Parathyroid adenoma (tissue), 2 donors: ENCODE measurements around the gene PSME4.
"Not testable (repeated sequence)": the region's sequence is repeated elsewhere in the genome, so short reads cannot be mapped to it uniquely, and the experiment has no call there.

ENCODE experiments used
- H2AFZ ChIP-seq: fragments of 300-600 bp; sonication (generic); one replicate; pipeline ENCODE4 v1.7.0; 2017; ENCODE audit warnings: antibody characterized with exemption, mild to moderate bottlenecking
- H3K27ac ChIP-seq: fragments of 300-600 bp; sonication (generic); one replicate; pipeline ENCODE4 v1.7.0; 2017
- H3K27me3 ChIP-seq: fragments of 300-600 bp; sonication (generic); one replicate; pipeline ENCODE4 v1.7.0; 2017; ENCODE audit warnings: low read length; ENCODE audit not compliant: control insufficient read depth, insufficient read depth
- H3K36me3 ChIP-seq: fragments of 300-600 bp; sonication (generic); one replicate; pipeline ENCODE4 v1.7.0; 2017; ENCODE audit warnings: low read length; ENCODE audit not compliant: control insufficient read depth, insufficient read depth
- H3K4me1 ChIP-seq: fragments of 300-600 bp; sonication (generic); one replicate; pipeline ENCODE4 v1.7.0; 2017; ENCODE audit warnings: control low read depth
- H3K4me2 ChIP-seq: fragments of 300-600 bp; sonication (generic); one replicate; pipeline ENCODE4 v1.7.0; 2017; ENCODE audit warnings: low read length
- H3K4me3 ChIP-seq: fragments of 300-600 bp; sonication (generic); one replicate; pipeline ENCODE4 v1.7.0; 2017; ENCODE audit warnings: low read depth, low read length
- H3K79me2 ChIP-seq: fragments of 300-600 bp; sonication (generic); one replicate; pipeline ENCODE4 v1.7.0; 2017; ENCODE audit warnings: control low read depth
- H3K9ac ChIP-seq: fragments of 300-600 bp; sonication (generic); one replicate; pipeline ENCODE4 v1.7.0; 2017; ENCODE audit warnings: mild to moderate bottlenecking
- H3K9me3 ChIP-seq: fragments of 300-600 bp; sonication (generic); one replicate; pipeline ENCODE4 v1.7.0; 2017; ENCODE audit warnings: low read length; ENCODE audit not compliant: control insufficient read depth
- CTCF ChIP-seq: fragments of 300-600 bp; sonication (generic); IDR thresholded peaks from one replicate; pipeline ENCODE4 v1.7.0; 2017; ENCODE audit warnings: antibody characterized with exemption, mild to moderate bottlenecking
- donor health status: primary hyperparathyroidism.

PSME4 gene

DNA sequence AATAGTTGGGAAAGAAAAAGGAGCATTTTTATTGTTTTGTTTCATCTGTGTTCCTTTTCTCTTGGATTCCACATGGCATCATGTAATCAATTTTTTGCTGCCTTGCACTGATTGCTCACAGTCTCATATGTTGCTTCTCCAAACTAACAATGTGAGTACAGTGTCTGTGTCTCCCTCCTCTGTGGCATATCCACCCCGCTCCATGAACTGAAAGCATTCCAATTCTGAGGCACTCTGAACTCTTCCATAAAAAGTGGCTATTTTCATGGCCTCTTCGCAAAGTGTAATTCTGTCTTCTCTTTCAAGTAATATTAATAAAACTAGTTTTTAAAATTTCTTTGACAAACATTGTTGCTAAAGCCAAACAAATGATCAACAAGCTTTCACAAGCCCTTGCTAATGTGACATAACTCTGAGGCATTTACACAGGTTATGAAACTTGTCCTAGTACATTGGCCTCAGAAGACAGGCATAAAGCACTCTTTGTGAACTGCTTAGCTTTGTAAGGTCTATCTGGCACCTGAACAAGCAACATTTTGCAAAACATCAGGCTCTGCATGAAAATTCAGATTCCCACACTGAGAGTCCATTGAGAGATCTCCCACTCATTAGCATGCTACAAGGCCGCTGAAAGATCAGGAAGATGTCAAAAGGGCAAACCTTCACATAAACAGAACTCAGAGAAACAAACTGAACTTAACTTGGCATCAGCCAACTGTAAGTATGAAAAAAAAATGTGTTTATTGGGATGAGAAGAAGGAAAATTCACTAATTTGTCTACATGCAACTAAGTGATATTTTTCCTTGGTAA is 144.0 kb downstream of the PSME4 start:
- H3K4me3 ChIP-seq = no peak overlapping the region
- H3K9ac ChIP-seq = no peak overlapping the region
- no peaks in the 10 kb centered on the region for H3K27me3 ChIP-seq
- H3K27ac ChIP-seq = no peak overlapping the region
- TF ChIP-seq CTCF = no peak
- H2AFZ ChIP-seq = no peak overlapping the region
- no peaks in the 10 kb centered on the region for H3K36me3 ChIP-seq
- H3K4me2 ChIP-seq = no peak overlapping the region
- no peaks in the 10 kb centered on the region for H3K9me3 ChIP-seq
- no peaks in the 10 kb centered on the region for H3K79me2 ChIP-seq
- H3K4me1 ChIP-seq = no peaks in the 10 kb centered on the region

GRCh38 chr2:53826030-53826410 is 144.8 kb downstream of the PSME4 start:
- no peak overlapping the region for H3K27ac ChIP-seq
- H3K36me3 ChIP-seq = no peaks in the 10 kb centered on the region
- H3K4me2 ChIP-seq = no peak overlapping the region
- no peak overlapping the region for H3K9ac ChIP-seq
- no peak for TF ChIP-seq CTCF
- H2AFZ ChIP-seq = no peak overlapping the region
- H3K4me3 ChIP-seq = no peak overlapping the region
- H3K4me1 ChIP-seq = no peaks in the 10 kb centered on the region
- no peaks in the 10 kb centered on the region for H3K79me2 ChIP-seq
- no peaks in the 10 kb centered on the region for H3K9me3 ChIP-seq
- H3K27me3 ChIP-seq = no peaks in the 10 kb centered on the region

GRCh38 chr2:53823639-53824038 is 147.2 kb downstream of the PSME4 start:
- not testable (repeated sequence) for H3K27ac ChIP-seq, H3K4me3 ChIP-seq, H2AFZ ChIP-seq, H3K27me3 ChIP-seq, H3K79me2 ChIP-seq, H3K9me3 ChIP-seq, H3K4me2 ChIP-seq, H3K9ac ChIP-seq, H3K36me3 ChIP-seq, H3K4me1 ChIP-seq

- H3K4me3 ChIP-seq = no peak overlapping the region
- H3K79me2 ChIP-seq = no peaks in the 10 kb centered on the region
- TF ChIP-seq CTCF = no peak
- H3K36me3 ChIP-seq = no peaks in the 10 kb centered on the region
- H3K27ac ChIP-seq = no peak overlapping the region
- no peak overlapping the region for H3K4me2 ChIP-seq
- no peak overlapping the region for H2AFZ ChIP-seq
- no peaks in the 10 kb centered on the region for H3K9me3 ChIP-seq
- no peak overlapping the region for H3K9ac ChIP-seq
- H3K4me1 ChIP-seq = no peaks in the 10 kb centered on the region
- H3K27me3 ChIP-seq = no peaks in the 10 kb centered on the region
Observed at GRCh38 chr2:53821810-53822209, 149.0 kb downstream of the PSME4 start.

GRCh38 chr2:53820711-53821110 is 150.1 kb downstream of the PSME4 start:
- no peak overlapping the region for H3K4me3 ChIP-seq
- TF ChIP-seq CTCF = no peak
- no peaks in the 10 kb centered on the region for H3K79me2 ChIP-seq
- no peak overlapping the region for H3K4me2 ChIP-seq
- no peaks in the 10 kb centered on the region for H3K36me3 ChIP-seq
- H3K9me3 ChIP-seq = no peaks in the 10 kb centered on the region
- no peaks in the 10 kb centered on the region for H3K27me3 ChIP-seq
- H3K9ac ChIP-seq = no peak overlapping the region
- no peak overlapping the region for H3K27ac ChIP-seq
- no peaks in the 10 kb centered on the region for H3K4me1 ChIP-seq
- no peak overlapping the region for H2AFZ ChIP-seq
